Neutrophil (primary cell): ENCODE results near the gene RAB27B.

ENCODE experiments used
- H3K27ac ChIP-seq: fragments of 200-600 bp; sonication (generic); 2 replicates; pipeline ENCODE4 v1.5.1; 2016; ENCODE audit warnings: mild to moderate bottlenecking, moderate library complexity
- H3K27me3 ChIP-seq: fragments of 200-600 bp; sonication (generic); 2 replicates; pipeline ENCODE4 v1.6.0; 2016; ENCODE audit warnings: mild to moderate bottlenecking
- H3K36me3 ChIP-seq: fragments of 200-600 bp; sonication (generic); 2 replicates; pipeline ENCODE4 v1.5.1; 2017
- H3K4me1 ChIP-seq, 2 experiments: fragments of 200-600 bp in 1 of 2; sonication (generic) in 1 of 2; 1 replicate in 1 of 2; 2 replicates in 1 of 2; pipeline versions ENCODE4 v1.5.1 to v1.6.1; 2013 to 2016; ENCODE audit warnings: low read depth in 1 of 2, low read length in 1 of 2, mild to moderate bottlenecking in 1 of 2, moderate library complexity in 1 of 2; ENCODE audit not compliant: control insufficient read depth in 1 of 2, insufficient read depth in 1 of 2
- H3K4me3 ChIP-seq, 2 experiments: fragments of 200-600 bp in 1 of 2; sonication (generic) in 1 of 2; 1 replicate in 1 of 2; 2 replicates in 1 of 2; pipeline ENCODE4 v1.5.1; 2013 to 2016; ENCODE audit warnings: low read depth in 1 of 2, low read length in 1 of 2, mild to moderate bottlenecking in 1 of 2, moderate library complexity in 1 of 2
- H3K9me3 ChIP-seq: fragments of 200-600 bp; sonication (generic); 2 replicates; pipeline ENCODE4 v1.5.1; 2016
- TF ChIP-seq, protein P1 (sequence below): fragments of 200-600 bp; sonication (generic); IDR thresholded peaks from 2 replicates; pipeline ENCODE4 v1.5.1; 2016; ENCODE audit warnings: antibody characterized with exemption

RAB27B gene

GRCh38 chr18:54904581-54904980, 76.3 kb downstream of the RAB27B start:
- H3K36me3 ChIP-seq, result no peaks in the 10 kb centered on the region
- no peak overlapping the region for H3K4me3 ChIP-seq
- no peaks in the 10 kb centered on the region for H3K9me3 ChIP-seq
- no peaks in the 10 kb centered on the region for H3K27me3 ChIP-seq
- no peaks in the 10 kb centered on the region for H3K4me1 ChIP-seq
- TF ChIP-seq, protein P1, sequence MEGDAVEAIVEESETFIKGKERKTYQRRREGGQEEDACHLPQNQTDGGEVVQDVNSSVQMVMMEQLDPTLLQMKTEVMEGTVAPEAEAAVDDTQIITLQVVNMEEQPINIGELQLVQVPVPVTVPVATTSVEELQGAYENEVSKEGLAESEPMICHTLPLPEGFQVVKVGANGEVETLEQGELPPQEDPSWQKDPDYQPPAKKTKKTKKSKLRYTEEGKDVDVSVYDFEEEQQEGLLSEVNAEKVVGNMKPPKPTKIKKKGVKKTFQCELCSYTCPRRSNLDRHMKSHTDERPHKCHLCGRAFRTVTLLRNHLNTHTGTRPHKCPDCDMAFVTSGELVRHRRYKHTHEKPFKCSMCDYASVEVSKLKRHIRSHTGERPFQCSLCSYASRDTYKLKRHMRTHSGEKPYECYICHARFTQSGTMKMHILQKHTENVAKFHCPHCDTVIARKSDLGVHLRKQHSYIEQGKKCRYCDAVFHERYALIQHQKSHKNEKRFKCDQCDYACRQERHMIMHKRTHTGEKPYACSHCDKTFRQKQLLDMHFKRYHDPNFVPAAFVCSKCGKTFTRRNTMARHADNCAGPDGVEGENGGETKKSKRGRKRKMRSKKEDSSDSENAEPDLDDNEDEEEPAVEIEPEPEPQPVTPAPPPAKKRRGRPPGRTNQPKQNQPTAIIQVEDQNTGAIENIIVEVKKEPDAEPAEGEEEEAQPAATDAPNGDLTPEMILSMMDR, result no peak
- no peak overlapping the region for H3K27ac ChIP-seq

DNA sequence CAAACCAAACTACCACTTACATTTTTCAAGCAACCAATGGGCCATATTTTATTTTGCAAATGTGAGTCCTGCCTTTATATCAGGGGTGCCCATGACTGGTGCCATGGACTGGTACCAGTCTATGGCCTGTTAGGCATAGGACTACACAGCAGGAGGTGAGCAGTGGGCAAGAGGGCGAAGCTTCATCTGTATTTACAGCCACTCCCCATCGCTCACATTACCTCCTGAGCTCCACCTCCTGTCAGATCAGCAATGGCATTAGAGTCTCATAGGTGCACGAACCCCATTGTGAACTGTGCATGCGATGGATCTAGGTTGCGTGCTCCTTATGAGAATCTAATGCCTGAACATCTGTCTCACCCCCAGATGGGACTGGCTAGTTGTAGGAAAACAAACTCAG, 77.4 kb downstream of the RAB27B start:
- H3K4me3 ChIP-seq, result no peak overlapping the region
- H3K4me1 ChIP-seq, result no peaks in the 10 kb centered on the region
- no peaks in the 10 kb centered on the region for H3K9me3 ChIP-seq
- no peak overlapping the region for H3K27ac ChIP-seq
- H3K27me3 ChIP-seq, result no peaks in the 10 kb centered on the region
- TF ChIP-seq, protein P1, result no peak
- H3K36me3 ChIP-seq, result no peaks in the 10 kb centered on the region

GRCh38 chr18:54906331-54907185, 78.3 kb downstream of the RAB27B start:
- Histone ChIP-seq H3K27ac (no peak overlapping the region), H3K27me3 (no peaks in the 10 kb centered on the region), H3K4me3 (no peak overlapping the region), H3K9me3 (no peaks in the 10 kb centered on the region), H3K36me3 (no peaks in the 10 kb centered on the region), H3K4me1 (no peaks in the 10 kb centered on the region)
- TF ChIP-seq, protein P1, result no peak

DNA sequence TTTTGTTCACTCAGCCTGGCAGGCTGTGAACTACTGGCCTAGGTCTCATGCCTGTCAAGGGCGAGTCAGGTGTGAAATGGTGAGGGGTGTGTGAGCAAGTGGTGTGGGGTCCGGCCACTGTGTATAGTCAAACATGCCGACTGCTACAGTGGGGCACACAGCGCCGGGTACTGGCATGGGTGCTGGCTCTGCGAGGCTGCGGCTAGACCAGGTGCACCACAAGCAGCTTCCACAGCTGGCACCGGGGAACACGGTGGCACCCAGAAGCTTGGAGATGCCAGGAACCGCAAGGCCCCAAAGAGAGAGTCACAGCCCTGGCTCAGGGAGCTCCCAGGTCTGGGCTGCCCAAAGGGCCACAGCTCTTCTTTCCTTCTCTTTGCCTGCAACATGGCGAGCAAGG, 81.3 kb downstream of the RAB27B start:
- Histone ChIP-seq H3K27me3 (no peaks in the 10 kb centered on the region), H3K9me3 (no peaks in the 10 kb centered on the region), H3K27ac (no peak overlapping the region), H3K36me3 (no peaks in the 10 kb centered on the region), H3K4me1 (no peaks in the 10 kb centered on the region), H3K4me3 (no peak overlapping the region)
- TF ChIP-seq, protein P1, result no peak

DNA sequence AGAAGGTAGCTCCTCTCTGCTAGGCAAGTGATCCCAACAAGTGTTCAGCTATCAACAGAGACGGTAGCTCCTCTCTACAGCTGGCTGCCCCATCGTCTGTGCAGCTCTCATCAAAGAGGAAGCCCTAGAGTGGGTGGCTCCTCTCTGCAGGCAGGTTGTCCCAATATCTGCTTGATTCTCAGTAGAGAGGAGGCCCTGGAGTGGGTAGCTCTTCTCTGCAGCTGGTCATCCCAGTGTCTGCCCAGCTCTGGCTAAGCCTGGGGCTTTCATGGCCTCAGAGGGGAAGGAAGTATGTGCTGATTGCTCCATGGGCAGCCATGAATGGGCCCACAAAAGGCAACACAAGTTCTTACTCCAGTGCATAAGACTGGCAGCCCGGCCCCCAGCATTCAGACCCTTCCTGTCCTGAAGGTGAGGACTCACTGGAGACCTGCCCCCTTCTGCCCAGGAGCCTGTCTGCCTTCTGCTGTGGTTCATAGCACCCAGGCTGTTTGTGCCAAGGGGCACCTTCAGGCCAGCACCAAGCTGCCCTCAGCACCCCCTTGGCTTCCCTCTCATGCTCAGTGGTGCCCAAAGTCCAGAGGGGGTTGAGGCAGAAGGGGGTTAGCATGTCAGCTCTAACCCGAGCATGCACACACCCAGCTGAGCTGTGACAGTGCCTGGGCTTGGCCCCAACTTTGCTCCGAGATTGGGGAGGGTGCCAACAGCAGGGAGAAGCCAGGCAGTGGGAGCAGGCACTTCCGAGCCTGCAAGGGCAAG, 82.1 kb downstream of the RAB27B start:
- Histone ChIP-seq H3K27me3 (no peaks in the 10 kb centered on the region), H3K9me3 (no peaks in the 10 kb centered on the region), H3K4me3 (no peak overlapping the region), H3K36me3 (no peaks in the 10 kb centered on the region), H3K4me1 (no peaks in the 10 kb centered on the region), H3K27ac (no peak overlapping the region)
- TF ChIP-seq, protein P1, result no peak
